Measurements from ENCODE around the gene IL12RB1. TPM values are rescaled to one million over a fixed set of nuclear protein-coding genes. Genes with fewer than 3 reads are reported as not detected.

The IL12RB1 gene
- 6.2 TPM for total RNA-seq
- long read RNA-seq, partial matches to known transcripts = 0 of 8 reads
- long read RNA-seq, other reads (novel, unspliced or antisense) = 4 of 8 reads

GRCh38 chr19:18086590-18087138, at the start of gene IL12RB1:
IL12RB1 (minus strand) TSS chr19:18086934; CDS start chr19:18086823, 111 bp downstream.
- TF ChIP-seq CTCF (IDR thresholded peaks at IDR 0.05) = no peak
- no peaks in the 10 kb centered on the region for H3K9me3 ChIP-seq
- no peaks in the 10 kb centered on the region for H3K36me3 ChIP-seq
- H3K27me3 ChIP-seq = no peaks in the 10 kb centered on the region
- no peak for DNase-seq
- peak within 1 kb of the TSS; percentile 75 for H3K27ac ChIP-seq
- peak within 1 kb of the TSS; percentile 51 for H3K4me3 ChIP-seq
- intact Hi-C loops (cut with DNase I) = no loop called here
- peak; percentile 56 for ATAC-seq
- H3K4me1 ChIP-seq = peaks cover 22% of the 10 kb centered on the region

GRCh38 chr19:18135712-18136584, 49.2 kb upstream of the IL12RB1 start:
- no peaks in the 10 kb centered on the region for H3K9me3 ChIP-seq
- ATAC-seq (no peak), DNase-seq (no peak)
- no peak overlapping the region for H3K27ac ChIP-seq
- no peak overlapping the region for H3K4me3 ChIP-seq
- H3K4me1 ChIP-seq = no peaks in the 10 kb centered on the region
- no peaks in the 10 kb centered on the region for H3K27me3 ChIP-seq
- peaks cover 64% of the 10 kb centered on the region for H3K36me3 ChIP-seq
- intact Hi-C loops (cut with DNase I) = no loop called here
- TF ChIP-seq CTCF (IDR thresholded peaks at IDR 0.05) = no peak

GRCh38 chr19:18131841-18132596, 45.3 kb upstream of the IL12RB1 start:
- ATAC-seq (no peak), DNase-seq (no peak)
- no peak overlapping the region for H3K27ac ChIP-seq
- no peak overlapping the region for H3K4me3 ChIP-seq
- peaks cover 80% of the 10 kb centered on the region for H3K36me3 ChIP-seq
- no peaks in the 10 kb centered on the region for H3K27me3 ChIP-seq
- TF ChIP-seq CTCF (IDR thresholded peaks at IDR 0.05) = no peak
- H3K9me3 ChIP-seq = no peaks in the 10 kb centered on the region
- H3K4me1 ChIP-seq = no peaks in the 10 kb centered on the region
- intact Hi-C loops (cut with DNase I) = no loop called here

- intact Hi-C loops (cut with DNase I) = no loop called here
- no peak for TF ChIP-seq CTCF (IDR thresholded peaks at IDR 0.05)
- ATAC-seq = no peak
- H3K4me1 ChIP-seq = no peaks in the 10 kb centered on the region
- peaks cover 77% of the 10 kb centered on the region for H3K36me3 ChIP-seq
- H3K27ac ChIP-seq = no peak overlapping the region
- no peak overlapping the region for H3K4me3 ChIP-seq
- no peaks in the 10 kb centered on the region for H3K27me3 ChIP-seq
- DNase-seq = no peak
- no peaks in the 10 kb centered on the region for H3K9me3 ChIP-seq
Observed at GRCh38 chr19:18130523-18131242, 43.9 kb upstream of the IL12RB1 start.

GRCh38 chr19:18128805-18129204, 42.1 kb upstream of the IL12RB1 start:
- DNase-seq = no peak

More at GRCh38 chr19:18128805-18129204, 42.1 kb upstream of the IL12RB1 start:
- TF ChIP-seq CTCF (IDR thresholded peaks at IDR 0.05) = no peak
- Histone ChIP-seq H3K36me3 (peaks cover 73% of the 10 kb centered on the region), H3K27ac (no peak overlapping the region), H3K4me3 (no peak overlapping the region), H3K9me3 (no peaks in the 10 kb centered on the region), H3K4me1 (no peaks in the 10 kb centered on the region), H3K27me3 (no peaks in the 10 kb centered on the region)
- intact Hi-C loops (cut with DNase I) = no loop called here
- no peak for ATAC-seq

Data from upper lobe of right lung (tissue), 1 donor.